ENCODE data around the gene RYR2.

Gene RYR2

GRCh38 chr1:237539055-237539454 lies 497.1 kb downstream of the RYR2 start:
- H3K9ac ChIP-seq (ENCODE audit: low read depth in 1 of 2, low read length in 2 of 2): no peak overlapping the region
- no peaks in the 10 kb centered on the region for H3K36me3 ChIP-seq (ENCODE audit: control insufficient read depth in 1 of 2, insufficient read depth in 2 of 2, low read length in 2 of 2)
- no peaks in the 10 kb centered on the region for H3K9me3 ChIP-seq (ENCODE audit: control insufficient read depth in 1 of 2, low read length in 2 of 2)

GRCh38 chr1:237542525-237543418 lies 500.8 kb downstream of the RYR2 start:
- no peak overlapping the region for H3K4me3 ChIP-seq (ENCODE audit: low read depth in 1 of 2, low read length in 2 of 2)
- H3K4me1 ChIP-seq (ENCODE audit: control insufficient read depth in 1 of 2, insufficient read depth in 2 of 2, low read length in 2 of 2): no peaks in the 10 kb centered on the region
- H3K27me3 ChIP-seq (ENCODE audit: control insufficient read depth in 1 of 2, insufficient read depth in 2 of 2, low read length in 2 of 2): no peaks in the 10 kb centered on the region
- H3K9me3 ChIP-seq (ENCODE audit: control insufficient read depth in 1 of 2, low read length in 2 of 2): no peaks in the 10 kb centered on the region
- no peaks in the 10 kb centered on the region for H3K36me3 ChIP-seq (ENCODE audit: control insufficient read depth in 1 of 2, insufficient read depth in 2 of 2, low read length in 2 of 2)
- no peak overlapping the region for H3K27ac ChIP-seq (ENCODE audit: low read depth, low read length)
- H3K9ac ChIP-seq (ENCODE audit: low read depth in 1 of 2, low read length in 2 of 2): no peak overlapping the region

More at GRCh38 chr1:237539055-237539454, 497.1 kb downstream of the RYR2 start:
- Histone ChIP-seq H3K4me1 (ENCODE audit: control insufficient read depth in 1 of 2, insufficient read depth in 2 of 2, low read length in 2 of 2) (no peaks in the 10 kb centered on the region), H3K4me3 (ENCODE audit: low read depth in 1 of 2, low read length in 2 of 2) (no peak overlapping the region), H3K27me3 (ENCODE audit: control insufficient read depth in 1 of 2, insufficient read depth in 2 of 2, low read length in 2 of 2) (no peaks in the 10 kb centered on the region), H3K27ac (ENCODE audit: low read depth, low read length) (no peak overlapping the region)

GRCh38 chr1:237553078-237553477 lies 511.1 kb downstream of the RYR2 start:
- Histone ChIP-seq H3K27ac (ENCODE audit: low read depth, low read length) (no peak overlapping the region), H3K4me3 (ENCODE audit: low read depth in 1 of 2, low read length in 2 of 2) (no peak overlapping the region), H3K27me3 (ENCODE audit: control insufficient read depth in 1 of 2, insufficient read depth in 2 of 2, low read length in 2 of 2) (no peaks in the 10 kb centered on the region), H3K9ac (ENCODE audit: low read depth in 1 of 2, low read length in 2 of 2) (no peak overlapping the region), H3K4me1 (ENCODE audit: control insufficient read depth in 1 of 2, insufficient read depth in 2 of 2, low read length in 2 of 2) (no peaks in the 10 kb centered on the region), H3K36me3 (ENCODE audit: control insufficient read depth in 1 of 2, insufficient read depth in 2 of 2, low read length in 2 of 2) (no peaks in the 10 kb centered on the region), H3K9me3 (ENCODE audit: control insufficient read depth in 1 of 2, low read length in 2 of 2) (no peaks in the 10 kb centered on the region)

- H3K4me3 ChIP-seq (ENCODE audit: low read depth in 1 of 2, low read length in 2 of 2): no peak overlapping the region
- H3K27me3 ChIP-seq (ENCODE audit: control insufficient read depth in 1 of 2, insufficient read depth in 2 of 2, low read length in 2 of 2): no peaks in the 10 kb centered on the region
- no peaks in the 10 kb centered on the region for H3K4me1 ChIP-seq (ENCODE audit: control insufficient read depth in 1 of 2, insufficient read depth in 2 of 2, low read length in 2 of 2)
- H3K9me3 ChIP-seq (ENCODE audit: control insufficient read depth in 1 of 2, low read length in 2 of 2): no peaks in the 10 kb centered on the region
- H3K36me3 ChIP-seq (ENCODE audit: control insufficient read depth in 1 of 2, insufficient read depth in 2 of 2, low read length in 2 of 2): no peaks in the 10 kb centered on the region
- H3K27ac ChIP-seq (ENCODE audit: low read depth, low read length): no peak overlapping the region
- no peak overlapping the region for H3K9ac ChIP-seq (ENCODE audit: low read depth in 1 of 2, low read length in 2 of 2)
Observed at GRCh38 chr1:237556911-237557310, 514.9 kb downstream of the RYR2 start.

GRCh38 chr1:237562242-237562823 lies 520.3 kb downstream of the RYR2 start:
- no peaks in the 10 kb centered on the region for H3K9me3 ChIP-seq (ENCODE audit: control insufficient read depth in 1 of 2, low read length in 2 of 2)

GRCh38 chr1:237565236-237565635 lies 523.3 kb downstream of the RYR2 start:
- Histone ChIP-seq H3K9ac (ENCODE audit: low read depth in 1 of 2, low read length in 2 of 2) (no peak overlapping the region), H3K4me3 (ENCODE audit: low read depth in 1 of 2, low read length in 2 of 2) (no peak overlapping the region), H3K36me3 (ENCODE audit: control insufficient read depth in 1 of 2, insufficient read depth in 2 of 2, low read length in 2 of 2) (no peaks in the 10 kb centered on the region), H3K27ac (ENCODE audit: low read depth, low read length) (no peak overlapping the region), H3K4me1 (ENCODE audit: control insufficient read depth in 1 of 2, insufficient read depth in 2 of 2, low read length in 2 of 2) (no peaks in the 10 kb centered on the region), H3K27me3 (ENCODE audit: control insufficient read depth in 1 of 2, insufficient read depth in 2 of 2, low read length in 2 of 2) (no peaks in the 10 kb centered on the region), H3K9me3 (ENCODE audit: control insufficient read depth in 1 of 2, low read length in 2 of 2) (no peaks in the 10 kb centered on the region)

More at GRCh38 chr1:237562242-237562823, 520.3 kb downstream of the RYR2 start:
- no peaks in the 10 kb centered on the region for H3K4me1 ChIP-seq (ENCODE audit: control insufficient read depth in 1 of 2, insufficient read depth in 2 of 2, low read length in 2 of 2)
- H3K27ac ChIP-seq (ENCODE audit: low read depth, low read length): no peak overlapping the region
- H3K9ac ChIP-seq (ENCODE audit: low read depth in 1 of 2, low read length in 2 of 2): no peak overlapping the region
- H3K4me3 ChIP-seq (ENCODE audit: low read depth in 1 of 2, low read length in 2 of 2): no peak overlapping the region
- H3K36me3 ChIP-seq (ENCODE audit: control insufficient read depth in 1 of 2, insufficient read depth in 2 of 2, low read length in 2 of 2): no peaks in the 10 kb centered on the region
- no peaks in the 10 kb centered on the region for H3K27me3 ChIP-seq (ENCODE audit: control insufficient read depth in 1 of 2, insufficient read depth in 2 of 2, low read length in 2 of 2)

GRCh38 chr1:237566581-237566980 lies 524.6 kb downstream of the RYR2 start:
- Histone ChIP-seq H3K9me3 (ENCODE audit: control insufficient read depth in 1 of 2, low read length in 2 of 2) (no peaks in the 10 kb centered on the region), H3K4me3 (ENCODE audit: low read depth in 1 of 2, low read length in 2 of 2) (no peak overlapping the region), H3K36me3 (ENCODE audit: control insufficient read depth in 1 of 2, insufficient read depth in 2 of 2, low read length in 2 of 2) (no peaks in the 10 kb centered on the region), H3K27me3 (ENCODE audit: control insufficient read depth in 1 of 2, insufficient read depth in 2 of 2, low read length in 2 of 2) (no peaks in the 10 kb centered on the region), H3K4me1 (ENCODE audit: control insufficient read depth in 1 of 2, insufficient read depth in 2 of 2, low read length in 2 of 2) (no peaks in the 10 kb centered on the region), H3K27ac (ENCODE audit: low read depth, low read length) (no peak overlapping the region), H3K9ac (ENCODE audit: low read depth in 1 of 2, low read length in 2 of 2) (no peak overlapping the region)

- no peaks in the 10 kb centered on the region for H3K4me1 ChIP-seq (ENCODE audit: control insufficient read depth in 1 of 2, insufficient read depth in 2 of 2, low read length in 2 of 2)
- H3K27ac ChIP-seq (ENCODE audit: low read depth, low read length): no peak overlapping the region
- no peak overlapping the region for H3K4me3 ChIP-seq (ENCODE audit: low read depth in 1 of 2, low read length in 2 of 2)
- H3K27me3 ChIP-seq (ENCODE audit: control insufficient read depth in 1 of 2, insufficient read depth in 2 of 2, low read length in 2 of 2): no peaks in the 10 kb centered on the region
- no peaks in the 10 kb centered on the region for H3K36me3 ChIP-seq (ENCODE audit: control insufficient read depth in 1 of 2, insufficient read depth in 2 of 2, low read length in 2 of 2)
- H3K9ac ChIP-seq (ENCODE audit: low read depth in 1 of 2, low read length in 2 of 2): no peak overlapping the region
- H3K9me3 ChIP-seq (ENCODE audit: control insufficient read depth in 1 of 2, low read length in 2 of 2): no peaks in the 10 kb centered on the region
Observed at GRCh38 chr1:237568955-237569354, 527.0 kb downstream of the RYR2 start.

- Histone ChIP-seq H3K27me3 (ENCODE audit: control insufficient read depth in 1 of 2, insufficient read depth in 2 of 2, low read length in 2 of 2) (no peaks in the 10 kb centered on the region), H3K36me3 (ENCODE audit: control insufficient read depth in 1 of 2, insufficient read depth in 2 of 2, low read length in 2 of 2) (no peaks in the 10 kb centered on the region), H3K27ac (ENCODE audit: low read depth, low read length) (no peak overlapping the region), H3K4me1 (ENCODE audit: control insufficient read depth in 1 of 2, insufficient read depth in 2 of 2, low read length in 2 of 2) (no peaks in the 10 kb centered on the region), H3K4me3 (ENCODE audit: low read depth in 1 of 2, low read length in 2 of 2) (no peak overlapping the region), H3K9me3 (ENCODE audit: control insufficient read depth in 1 of 2, low read length in 2 of 2) (peaks cover 1 to 7% of the 10 kb centered on the region in 2 donors), H3K9ac (ENCODE audit: low read depth in 1 of 2, low read length in 2 of 2) (no peak overlapping the region)
Observed at GRCh38 chr1:237570530-237570929, 528.5 kb downstream of the RYR2 start.

- peaks cover 7 to 10% of the 10 kb centered on the region in 2 donors for H3K9me3 ChIP-seq (ENCODE audit: control insufficient read depth in 1 of 2, low read length in 2 of 2)
- H3K36me3 ChIP-seq (ENCODE audit: control insufficient read depth in 1 of 2, insufficient read depth in 2 of 2, low read length in 2 of 2): no peaks in the 10 kb centered on the region
- no peaks in the 10 kb centered on the region for H3K27me3 ChIP-seq (ENCODE audit: control insufficient read depth in 1 of 2, insufficient read depth in 2 of 2, low read length in 2 of 2)
- no peak overlapping the region for H3K4me3 ChIP-seq (ENCODE audit: low read depth in 1 of 2, low read length in 2 of 2)
- H3K27ac ChIP-seq (ENCODE audit: low read depth, low read length): no peak overlapping the region
- no peak overlapping the region for H3K9ac ChIP-seq (ENCODE audit: low read depth in 1 of 2, low read length in 2 of 2)
- H3K4me1 ChIP-seq (ENCODE audit: control insufficient read depth in 1 of 2, insufficient read depth in 2 of 2, low read length in 2 of 2): no peaks in the 10 kb centered on the region
Observed at GRCh38 chr1:237574536-237574935, 532.6 kb downstream of the RYR2 start.
